Activated CD4-positive, alpha-beta T cell treated with anti-CD3 and anti-CD28 coated beads, Interleukin-2, amount 10 ng/mL, durations not matched to agents 7 days and 5 days (primary cell): ENCODE results near the gene ARMH1. TPM values are rescaled to one million over a fixed set of nuclear protein-coding genes. Genes with fewer than 3 reads are reported as not detected.
"Not testable (repeated sequence)": the region's sequence is repeated elsewhere in the genome, so short reads cannot be mapped to it uniquely, and the experiment has no call there.

ENCODE experiments used
- CTCF ChIA-PET: fragments of 350-600 bp; sonication (Branson Sonifier 250); formaldehyde crosslinking; loops from one replicate; lab custom pipeline; 2021; ENCODE audit warnings: antibody characterized with exemption; lab: Charles Lee
- POLR2A ChIA-PET: fragments of 350-600 bp; sonication (Branson Sonifier 250); formaldehyde crosslinking; loops from one replicate; lab custom pipeline; 2021; ENCODE audit warnings: antibody characterized with exemption; lab: Charles Lee
- DNase-seq: peaks from one replicate; pipeline ENCODE4 v3.0.0-alpha.2; 2020
- H3K27ac Mint-ChIP-seq: one replicate; pipeline ENCODE4 v1.8.0; 2021; ENCODE audit warnings: mild to moderate bottlenecking, moderate library complexity, mixed read lengths
- H3K27me3 Mint-ChIP-seq: one replicate; pipeline ENCODE4 v1.8.0; 2021; ENCODE audit warnings: mixed read lengths
- H3K36me3 Mint-ChIP-seq: one replicate; pipeline ENCODE4 v1.8.0; 2021; ENCODE audit warnings: low read depth, mixed read lengths
- H3K4me1 Mint-ChIP-seq: one replicate; pipeline ENCODE4 v1.8.0; 2021; ENCODE audit warnings: mixed read lengths
- H3K4me3 Mint-ChIP-seq: one replicate; pipeline ENCODE4 v1.8.0; 2021; ENCODE audit warnings: mild to moderate bottlenecking, moderate library complexity, mixed read lengths
- H3K9me3 Mint-ChIP-seq: one replicate; pipeline ENCODE4 v1.8.0; 2021; ENCODE audit warnings: mixed read lengths
- total RNA-seq, 2 experiments: library from RNA; stranded (reverse); gene quantifications; one replicate each; pipeline ENCODE4 v1.2.3, GENCODE V29; 2021

ARMH1 gene
- total RNA-seq, 2 experiments from 2014 or later, result 47.4 to 50.7 TPM

DNA sequence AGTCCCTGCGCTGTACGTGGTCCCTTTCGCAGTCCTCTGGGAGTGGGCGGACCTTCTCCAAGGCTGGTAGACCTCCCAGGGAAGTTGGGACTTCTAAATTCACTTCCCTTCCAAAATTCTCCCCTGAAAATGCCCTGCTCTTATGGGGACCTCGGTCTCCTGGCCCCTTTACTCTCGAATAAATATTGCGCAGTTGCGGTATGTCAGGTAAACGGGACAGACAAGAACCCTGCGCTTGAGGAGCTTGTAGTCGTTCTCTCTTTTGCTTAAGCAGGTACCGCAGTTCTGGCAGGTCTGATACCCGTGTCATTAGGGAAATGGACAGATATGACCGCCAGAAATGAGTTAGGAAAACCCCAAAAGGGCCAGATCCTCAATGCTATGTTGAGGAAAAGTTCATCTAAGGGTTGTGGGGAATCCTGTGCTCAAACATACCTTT, 65.7 kb downstream of the ARMH1 start:
- ChIA-PET CTCF (interaction anchor here (1.6 to 1.9 kb wide), 2 partner anchors 9 to 35 kb away, joined by 5 to 12 read pairs; partner anchors contain the start of genes RNU5D-1 and RPS8), POLR2A (interaction anchor here (0.6 to 1.1 kb wide), 4 partner anchors 19 to 1854 kb away, joined by 3 to 6 read pairs (median 4); no protein-coding TSS in a partner anchor)
- H3K9me3 Mint-ChIP-seq, result no peaks in the 10 kb centered on the region

DNA sequence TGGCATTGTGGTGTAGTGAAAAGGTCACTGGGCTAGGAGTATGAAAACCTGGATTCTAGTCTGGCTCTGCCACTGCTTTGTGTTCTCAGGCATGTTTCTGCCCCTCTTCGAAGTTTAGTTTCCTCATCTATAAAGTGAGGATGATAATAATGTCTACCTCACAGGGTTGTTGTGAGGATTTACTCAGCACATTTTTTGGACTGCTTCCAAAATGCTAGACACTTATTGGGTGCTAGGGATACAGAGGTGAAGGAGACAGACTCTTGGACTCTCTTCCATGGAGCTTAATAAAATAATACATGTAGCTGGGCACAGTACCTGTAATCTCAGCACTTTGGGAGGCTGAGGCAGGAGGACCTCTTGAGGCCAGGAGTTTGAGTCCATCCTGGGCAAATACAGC, 68.7 kb downstream of the ARMH1 start:
- peaks cover 57% of the 10 kb centered on the region for H3K4me1 Mint-ChIP-seq
- no peak overlapping the region for H3K4me3 Mint-ChIP-seq
- H3K36me3 Mint-ChIP-seq, result peaks cover 52% of the 10 kb centered on the region
- DNase-seq, result no peak
- H3K9me3 Mint-ChIP-seq, result no peaks in the 10 kb centered on the region
- CTCF ChIA-PET, result interaction anchor here (0.6 to 4.0 kb wide), 11 partner anchors 8 to 308 kb away, joined by 3 to 21 read pairs (median 3); partner anchors contain the start of gene RNU5D-1
- POLR2A ChIA-PET, result interaction anchor here (1.4 kb wide), 1 partner anchor 22 kb away, joined by 8 read pairs; no protein-coding TSS in a partner anchor
- H3K27me3 Mint-ChIP-seq, result no peaks in the 10 kb centered on the region
- H3K27ac Mint-ChIP-seq, result peak overlapping the region; percentile 31

More for the DNA sequence above, 65.7 kb downstream of the ARMH1 start:
- Mint-ChIP-seq H3K4me1 (peaks cover 43% of the 10 kb centered on the region), H3K36me3 (peaks cover 32% of the 10 kb centered on the region), H3K4me3 (peak overlapping the region; percentile 93), H3K27me3 (no peaks in the 10 kb centered on the region), H3K27ac (peak overlapping the region; percentile 92)
- no peak for DNase-seq

DNA sequence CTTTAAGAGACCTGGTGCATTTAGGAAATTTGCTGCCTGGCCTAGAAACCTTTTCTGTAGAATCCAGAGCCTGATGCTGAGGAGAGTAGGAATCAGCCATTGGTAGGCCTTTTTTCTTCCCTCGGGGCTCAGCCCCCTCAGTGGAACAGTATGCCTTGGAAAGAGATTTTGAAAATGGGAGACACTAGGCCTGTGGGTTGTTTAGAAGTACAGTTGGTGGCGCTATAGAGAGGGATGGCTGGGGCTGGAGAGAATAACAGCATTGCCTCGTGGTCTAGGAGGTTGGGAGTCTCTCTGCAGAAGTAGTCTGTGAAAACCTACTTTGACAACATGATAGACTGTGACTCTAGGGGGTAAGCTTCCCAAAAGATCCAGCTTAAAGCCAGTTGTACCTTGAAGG, 73.4 kb downstream of the ARMH1 start:
- H3K27ac Mint-ChIP-seq, result peak overlapping the region; percentile 6
- ChIA-PET CTCF (interaction anchor here (0.6 to 3.3 kb wide), 6 partner anchors 12 to 85 kb away, joined by 3 to 19 read pairs (median 3); partner anchors contain the start of gene RNU5D-1), POLR2A (no interaction called here)
- no peaks in the 10 kb centered on the region for H3K27me3 Mint-ChIP-seq
- peaks cover 33% of the 10 kb centered on the region for H3K4me1 Mint-ChIP-seq
- no peak for DNase-seq
- no peak overlapping the region for H3K4me3 Mint-ChIP-seq
- peaks cover 56% of the 10 kb centered on the region for H3K36me3 Mint-ChIP-seq
- no peaks in the 10 kb centered on the region for H3K9me3 Mint-ChIP-seq

DNA sequence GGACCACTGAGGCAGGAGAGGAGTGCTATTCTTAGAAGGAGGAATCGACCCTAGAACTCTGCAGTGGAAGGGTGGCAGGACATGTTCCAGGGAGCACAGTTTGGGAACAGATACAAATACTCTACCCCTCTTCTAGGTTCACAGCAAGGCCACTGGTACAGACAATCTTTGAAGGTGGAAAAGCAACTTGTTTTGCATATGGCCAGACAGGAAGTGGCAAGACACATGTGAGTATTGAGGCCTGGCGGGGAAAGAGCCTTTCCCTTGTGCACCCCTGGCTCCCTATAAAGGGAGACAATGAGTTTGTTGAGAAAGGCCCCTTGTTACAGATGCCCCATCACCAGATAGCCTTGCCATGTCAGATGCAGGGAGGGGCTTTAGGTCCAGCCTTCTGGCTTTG, 82.9 kb downstream of the ARMH1 start:
- no peak overlapping the region for H3K4me3 Mint-ChIP-seq
- POLR2A ChIA-PET, result no interaction called here
- no peaks in the 10 kb centered on the region for H3K9me3 Mint-ChIP-seq
- H3K36me3 Mint-ChIP-seq, result peaks cover 77% of the 10 kb centered on the region
- H3K27ac Mint-ChIP-seq, result no peak overlapping the region
- CTCF ChIA-PET, result no interaction called here
- DNase-seq, result no peak
- H3K4me1 Mint-ChIP-seq, result peaks cover 9% of the 10 kb centered on the region
- no peaks in the 10 kb centered on the region for H3K27me3 Mint-ChIP-seq

DNA sequence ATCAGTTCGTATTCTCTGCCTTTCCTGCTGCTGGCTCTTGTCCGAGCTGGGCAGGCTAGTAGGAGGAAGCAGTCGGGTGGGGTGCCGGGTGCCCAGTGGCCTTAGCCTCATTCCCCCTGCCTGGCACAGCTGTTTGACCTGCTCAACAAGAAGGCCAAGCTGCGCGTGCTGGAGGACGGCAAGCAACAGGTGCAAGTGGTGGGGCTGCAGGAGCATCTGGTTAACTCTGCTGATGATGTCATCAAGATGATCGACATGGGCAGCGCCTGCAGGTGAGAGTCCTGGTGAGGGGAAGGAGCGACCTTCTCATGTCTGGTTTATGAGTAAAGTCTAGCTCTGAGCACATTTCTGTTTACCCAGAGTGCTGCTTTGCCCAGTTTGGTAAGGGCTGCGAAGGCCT, 84.6 kb downstream of the ARMH1 start:
- H3K27ac Mint-ChIP-seq, result no peak overlapping the region
- H3K9me3 Mint-ChIP-seq, result no peaks in the 10 kb centered on the region
- no peaks in the 10 kb centered on the region for H3K27me3 Mint-ChIP-seq
- H3K36me3 Mint-ChIP-seq, result peaks cover 75% of the 10 kb centered on the region
- no peak for DNase-seq
- H3K4me1 Mint-ChIP-seq, result peaks cover 9% of the 10 kb centered on the region
- CTCF ChIA-PET, result interaction anchor here (0.6 to 2.9 kb wide), 6 partner anchors 11 to 1448 kb away, joined by 3 to 19 read pairs (median 3); partner anchors contain the start of gene RNU5D-1
- POLR2A ChIA-PET, result no interaction called here
- H3K4me3 Mint-ChIP-seq, result no peak overlapping the region

DNA sequence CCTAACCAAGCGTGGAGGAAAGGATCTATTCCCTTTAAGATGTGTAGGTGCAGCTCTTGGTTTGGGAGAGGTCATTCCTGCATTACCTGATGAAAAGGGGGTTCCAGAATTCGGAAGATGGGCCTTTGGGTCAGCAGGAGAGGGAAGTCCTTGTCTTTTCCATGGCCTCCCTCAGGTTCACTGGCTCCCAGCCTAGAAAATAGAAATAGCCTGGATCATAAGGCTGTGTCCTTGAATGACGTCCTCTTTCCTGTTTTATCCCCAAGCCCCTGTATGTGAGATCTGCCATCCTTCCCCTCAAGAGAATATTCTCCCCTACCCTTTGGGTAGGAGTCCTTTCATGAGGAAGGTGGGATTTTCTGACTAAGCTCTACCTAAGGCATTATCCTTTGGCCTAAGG, 86.4 kb downstream of the ARMH1 start:
- no peak overlapping the region for H3K4me3 Mint-ChIP-seq
- ChIA-PET CTCF (interaction anchor here (1.2 to 2.9 kb wide), 5 partner anchors 10 to 26 kb away, joined by 3 to 19 read pairs (median 4); no protein-coding TSS in a partner anchor), POLR2A (interaction anchor here (0.7 kb wide), 1 partner anchor 213 kb away, joined by 3 read pairs; no protein-coding TSS in a partner anchor)
- H3K36me3 Mint-ChIP-seq, result peaks cover 67% of the 10 kb centered on the region
- no peaks in the 10 kb centered on the region for H3K9me3 Mint-ChIP-seq
- H3K27me3 Mint-ChIP-seq, result no peaks in the 10 kb centered on the region
- no peak overlapping the region for H3K27ac Mint-ChIP-seq
- H3K4me1 Mint-ChIP-seq, result peaks cover 9% of the 10 kb centered on the region
- DNase-seq, result no peak

DNA sequence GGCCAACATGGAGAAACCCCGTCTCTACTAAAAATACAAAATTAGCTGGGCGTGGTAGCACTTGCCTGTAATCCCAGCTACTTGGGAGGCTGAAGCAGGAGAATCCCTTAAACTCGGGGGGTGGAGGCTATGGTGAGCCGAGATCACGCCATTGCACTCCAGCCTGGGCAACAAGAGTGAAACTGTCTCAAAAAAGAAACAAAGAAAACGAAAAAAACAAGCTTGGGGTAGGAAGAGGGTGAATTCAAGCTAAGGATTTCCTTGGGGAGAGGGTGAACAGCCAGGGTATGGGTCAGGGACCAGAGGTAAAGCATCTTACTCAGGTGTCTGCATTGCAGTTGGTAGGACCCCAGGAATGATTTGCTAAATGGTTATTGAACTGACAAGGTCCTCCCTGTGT, 91.9 kb downstream of the ARMH1 start:
- H3K4me1 Mint-ChIP-seq, H3K27me3 Mint-ChIP-seq, DNase-seq, H3K9me3 Mint-ChIP-seq, H3K4me3 Mint-ChIP-seq, POLR2A ChIA-PET: not testable (repeated sequence)
- H3K27ac Mint-ChIP-seq, result peak overlapping the region; percentile 46
- H3K36me3 Mint-ChIP-seq, result peaks cover 48% of the 10 kb centered on the region
- CTCF ChIA-PET, result interaction anchor here (1.0 to 2.4 kb wide), 5 partner anchors 9 to 45 kb away, joined by 3 to 9 read pairs (median 6); partner anchors contain the start of gene RPS8

Other genes with a start within 250 kb of the ARMH1 start
- gene TMEM53, start 233 bp upstream of the ARMH1 start, total RNA-seq, result 1 to 10 TPM; 3.0 to 3.5 TPM
- gene RNU5D-1, start 56.5 kb downstream of the ARMH1 start, total RNA-seq, result not detected
- gene KIF2C, start 65.1 kb downstream of the ARMH1 start, total RNA-seq, result 100 to 1,000 TPM; 110 to 121 TPM
- 1,000 to 10,000 TPM; 1,879 to 1,968 TPM for gene RPS8, start 100.8 kb downstream of the ARMH1 start, total RNA-seq
- gene BEST4, start 113.5 kb downstream of the ARMH1 start, total RNA-seq, result under 1 TPM; 0.42 to 0.55 TPM
- gene PLK3, start 125.7 kb downstream of the ARMH1 start, total RNA-seq, result 10 to 100 TPM; 54.3 to 57.5 TPM
- gene DYNLT4, start 132.6 kb downstream of the ARMH1 start, total RNA-seq, result under 1 TPM; 0.47 to 0.83 TPM
- 1 to 10 TPM; 6.0 to 7.7 TPM for gene BTBD19, start 133.8 kb downstream of the ARMH1 start, total RNA-seq
- gene PTCH2, start 168.5 kb downstream of the ARMH1 start, total RNA-seq, result under 1 TPM; 0.92 to 0.94 TPM